HG03196 (cell line): ENCODE measurements around the gene PXDN.
"Not testable (repeated sequence)": the region's sequence is repeated elsewhere in the genome, so short reads cannot be mapped to it uniquely, and the experiment has no call there.

Source experiments
- ATAC-seq: cut with Tn5 transposase; IDR thresholded peaks from one replicate; pipeline ENCODE4 v1.9.1; 2021; ENCODE audit not compliant: unreplicated experiment

PXDN gene

DNA sequence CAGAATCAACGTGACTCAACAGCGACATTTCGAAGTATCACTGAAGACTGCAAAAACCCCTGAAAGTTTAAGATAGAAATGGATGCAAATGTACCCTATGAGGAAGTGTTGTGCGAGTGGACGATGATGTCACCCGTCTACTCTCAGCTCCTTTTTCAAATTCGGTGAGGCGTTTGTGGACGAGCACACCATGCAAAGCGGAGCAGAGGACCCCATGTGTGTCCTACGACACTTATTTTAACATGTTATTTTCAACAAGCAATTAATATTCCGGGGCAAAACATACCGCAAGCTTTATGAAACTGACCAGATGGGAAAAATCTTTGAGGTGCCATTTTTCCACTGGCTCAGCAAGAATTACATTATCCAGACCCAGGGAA lies 2.0 kb downstream of the PXDN start:
- ATAC-seq = no peak

DNA sequence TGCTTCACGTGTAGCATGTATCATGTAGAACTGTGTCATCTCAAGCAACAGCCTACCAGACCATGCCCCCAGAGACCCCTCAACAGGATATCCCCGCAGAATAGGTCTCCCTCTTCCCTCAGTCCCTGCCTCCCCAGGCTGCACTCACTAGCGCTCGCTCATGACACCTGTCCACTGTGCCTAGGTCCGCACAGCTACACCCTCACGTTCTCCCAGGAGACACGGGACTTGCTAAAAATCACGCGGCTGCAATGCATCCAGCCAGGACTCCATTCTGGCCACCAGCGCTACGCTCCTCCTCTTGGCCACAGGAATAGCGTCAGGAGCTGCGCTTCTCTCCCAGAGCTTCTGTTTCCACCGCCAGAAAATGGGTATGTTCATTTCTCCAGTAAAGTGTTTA lies 2.5 kb downstream of the PXDN start:
- ATAC-seq = no peak

DNA sequence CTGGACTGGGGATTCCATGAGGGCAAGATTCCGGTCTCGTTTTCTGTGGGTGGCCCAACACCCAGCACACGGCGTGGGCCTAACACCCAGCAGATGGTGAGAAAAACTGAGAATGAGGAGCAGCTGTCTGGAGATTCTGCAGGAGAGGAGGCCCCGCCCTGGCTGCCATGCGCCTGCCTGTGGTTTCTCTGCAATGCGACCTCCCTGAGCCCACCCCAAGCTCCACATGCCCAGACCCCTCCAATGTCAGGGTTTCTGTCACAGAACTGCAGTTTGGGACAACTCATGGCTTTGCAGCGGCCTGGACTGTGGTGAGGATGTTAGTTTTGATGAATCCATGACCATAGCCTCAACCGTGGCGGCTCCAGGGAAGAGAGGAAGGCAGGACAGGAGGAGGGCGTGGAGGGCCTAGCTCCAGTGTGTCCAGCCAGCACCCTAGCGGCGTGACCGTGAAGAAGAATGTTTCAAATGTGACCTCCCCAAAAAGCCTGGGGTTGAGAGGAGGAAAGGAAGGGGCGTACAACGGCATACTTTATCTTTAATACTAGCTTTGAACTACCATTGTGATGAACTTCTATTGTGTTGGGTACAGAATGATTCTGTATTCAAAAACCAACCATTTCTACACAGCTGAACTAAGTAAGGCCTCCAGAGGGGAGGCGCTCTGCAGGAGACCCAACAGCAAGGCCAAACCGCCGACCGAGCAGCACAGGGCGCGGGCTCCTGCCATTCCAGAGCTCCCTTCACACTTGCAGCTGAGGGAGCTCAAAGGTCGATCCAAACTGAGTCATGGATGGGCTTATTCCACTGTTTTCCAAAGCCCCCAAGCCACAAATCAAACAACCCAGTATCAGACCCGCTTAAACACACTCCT lies 3.4 kb downstream of the PXDN start:
- no peak for ATAC-seq

DNA sequence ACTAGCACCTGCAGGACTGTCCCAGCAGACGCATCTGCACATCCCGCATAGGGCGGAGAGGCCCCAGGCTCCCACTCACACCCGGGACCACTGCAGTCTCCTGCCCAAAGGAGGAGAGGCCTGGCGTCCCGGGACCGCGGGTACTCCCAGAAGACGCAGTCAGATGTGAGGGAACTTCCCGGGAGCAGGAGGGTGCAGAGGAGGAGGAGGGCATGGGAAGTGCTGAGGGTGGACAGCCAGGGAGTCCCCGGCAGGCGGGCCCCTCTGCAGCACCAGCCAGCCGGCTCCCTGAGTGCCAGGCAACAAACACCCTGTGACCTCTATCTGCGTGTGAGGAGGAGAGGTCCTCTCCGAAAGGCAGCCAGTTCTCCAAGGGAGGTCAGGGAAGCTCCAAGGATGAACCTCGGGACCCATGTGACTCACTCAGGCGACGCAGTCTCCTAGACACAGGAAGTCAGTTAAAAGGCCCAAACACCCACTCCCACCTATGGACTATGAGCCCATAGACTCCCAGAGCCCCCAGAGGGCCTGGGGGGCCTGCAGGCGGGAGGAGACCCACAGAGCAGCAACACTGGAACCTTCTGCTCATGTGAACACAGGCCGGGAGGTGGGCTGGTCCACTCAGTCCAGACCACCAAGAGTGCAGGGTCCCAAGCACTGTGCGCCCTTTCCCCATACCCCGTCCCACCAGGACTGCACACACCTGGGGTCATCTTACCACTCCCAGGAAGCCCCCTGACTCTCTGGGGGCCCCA lies 4.2 kb downstream of the PXDN start:
- ATAC-seq = no peak

DNA sequence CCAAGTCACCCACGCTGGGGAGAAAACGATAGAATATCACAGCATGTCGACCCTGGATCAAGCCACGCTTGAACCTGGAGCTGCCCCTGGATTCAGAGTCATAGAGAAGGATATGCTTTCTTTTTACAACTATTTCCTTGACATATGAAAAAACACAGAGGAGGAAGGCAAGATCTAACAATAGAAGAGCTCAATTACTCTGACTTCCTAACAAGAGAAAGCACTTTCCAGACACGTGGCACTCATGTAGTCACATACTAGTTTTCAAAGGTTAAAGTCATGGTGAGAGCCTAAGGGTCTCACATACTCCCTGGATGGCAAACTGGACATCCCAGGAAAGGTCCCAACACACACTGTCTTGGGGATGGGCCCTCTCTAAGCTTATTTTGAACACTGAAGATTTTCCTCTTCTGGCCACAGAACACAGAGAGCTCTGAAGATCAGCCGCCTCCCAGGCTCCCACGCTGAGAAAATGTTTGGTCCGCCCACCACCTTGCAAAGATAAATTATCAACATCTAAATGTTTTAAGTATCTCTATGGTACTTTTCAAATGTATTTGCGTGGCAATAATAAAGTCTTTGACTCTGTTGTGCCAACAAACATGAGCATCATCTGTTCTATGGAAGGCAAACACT lies 4.9 kb downstream of the PXDN start:
- ATAC-seq = no peak

DNA sequence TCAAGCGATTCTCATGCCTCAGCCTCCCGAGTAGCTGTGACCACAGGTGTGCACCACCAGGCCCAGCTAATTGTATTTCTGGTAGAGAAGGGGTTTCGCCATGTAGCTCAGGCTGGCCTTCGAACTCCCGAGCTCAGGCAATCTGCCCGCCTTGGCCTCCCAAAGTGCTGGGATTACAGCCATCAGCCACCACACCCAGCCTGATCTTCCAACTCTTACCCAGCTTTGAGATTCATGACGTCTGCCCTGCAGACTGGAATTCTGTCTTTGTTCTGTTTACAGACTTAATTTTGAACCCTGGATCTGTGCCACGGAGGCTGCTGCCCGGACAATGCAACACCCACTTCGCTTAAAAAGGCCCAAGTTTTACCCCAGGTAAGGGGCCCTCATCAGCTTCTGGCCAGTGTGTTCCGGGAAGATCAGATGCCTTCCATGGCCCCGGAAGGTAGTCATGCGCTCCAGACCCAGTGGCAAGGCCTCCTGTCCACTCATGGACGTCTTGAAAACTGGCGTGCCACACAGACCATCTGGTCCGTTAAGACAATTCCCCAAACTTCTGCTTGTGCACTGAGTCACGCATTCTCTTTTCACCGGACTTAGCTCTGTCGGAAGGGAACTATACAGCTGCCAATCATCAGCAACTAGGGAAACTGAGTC lies 5.5 kb downstream of the PXDN start:
- ATAC-seq = no peak

DNA sequence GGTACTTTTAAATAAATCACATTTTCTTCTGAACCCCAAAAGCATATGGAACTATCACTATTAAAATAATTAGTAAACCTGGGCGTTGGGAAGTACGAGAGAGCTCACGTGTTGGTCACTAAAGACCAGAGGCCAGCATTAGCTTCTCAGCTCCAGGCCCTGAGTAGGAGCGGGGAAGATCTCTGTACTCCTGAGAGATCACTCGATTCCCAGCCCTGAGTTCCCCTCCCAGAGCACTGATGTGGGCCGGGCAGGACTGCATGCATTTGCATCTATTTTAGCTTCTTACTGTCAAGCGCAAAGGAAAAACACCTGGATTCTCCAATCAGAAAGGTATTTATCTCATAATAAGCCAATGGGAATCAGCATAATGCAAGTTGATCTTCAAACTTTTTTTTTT lies 6.2 kb downstream of the PXDN start:
- ATAC-seq = no peak

DNA sequence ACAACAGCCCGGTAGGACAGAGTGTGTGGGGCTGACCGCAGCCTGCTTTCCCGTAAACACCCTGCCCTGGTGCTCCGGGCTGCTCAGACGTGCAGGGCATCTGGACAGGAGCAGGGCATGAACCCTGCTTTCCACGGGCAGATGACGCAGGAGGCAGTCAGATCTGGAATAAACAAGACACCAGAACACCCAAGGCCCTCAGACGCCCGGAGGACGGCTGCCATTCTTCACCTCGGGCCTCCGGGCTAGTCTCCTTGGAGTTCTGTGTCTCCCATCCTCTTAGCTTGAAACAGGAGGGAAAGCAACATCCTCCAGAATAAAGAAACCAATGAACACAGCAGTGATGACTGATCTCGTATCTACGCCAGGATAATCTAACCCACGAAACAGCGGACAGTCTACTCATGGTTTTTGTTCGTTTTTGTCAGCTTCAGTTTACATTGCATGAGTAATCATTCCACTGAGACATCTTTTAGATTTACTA lies 7.3 kb downstream of the PXDN start:
- no peak for ATAC-seq

DNA sequence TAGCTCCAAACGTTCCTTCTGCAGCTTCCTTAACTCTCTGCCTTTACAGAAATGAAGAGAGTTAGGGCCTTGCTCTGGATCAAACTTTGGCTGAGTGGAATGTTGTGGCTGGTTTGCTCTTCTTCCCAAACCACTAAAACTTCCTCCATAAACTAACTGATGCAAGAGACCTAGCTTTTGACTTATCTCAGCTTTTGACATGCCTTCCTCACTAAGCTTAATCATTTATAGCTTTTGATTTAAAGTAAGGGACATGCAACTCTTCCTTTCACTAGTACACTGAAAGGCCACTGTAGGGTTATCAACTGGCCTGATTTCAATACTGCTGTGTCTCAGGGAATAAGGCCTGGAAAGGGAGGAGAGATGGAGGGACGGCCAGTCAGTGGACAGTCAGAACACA lies 8.3 kb downstream of the PXDN start:
- no peak for ATAC-seq

DNA sequence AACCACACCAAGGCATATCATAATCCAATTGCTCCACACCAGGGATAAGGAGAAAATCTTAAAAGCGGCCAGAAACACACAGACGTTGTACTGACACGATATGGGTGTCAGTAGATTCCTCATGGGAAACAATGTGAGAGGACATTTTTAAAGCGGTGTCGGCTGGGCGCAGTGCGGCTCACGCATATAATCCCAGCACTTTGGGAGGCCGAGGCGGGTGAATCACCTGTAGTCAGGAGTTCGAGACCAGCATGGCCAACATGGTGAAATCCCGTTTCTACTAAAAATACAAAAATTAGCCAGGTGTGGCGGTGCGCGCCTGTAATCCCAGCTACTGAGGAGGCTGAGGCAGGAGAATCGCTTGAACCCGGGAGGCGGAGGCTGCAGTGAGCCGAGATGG lies 11.0 kb downstream of the PXDN start:
- not testable (repeated sequence) for ATAC-seq

DNA sequence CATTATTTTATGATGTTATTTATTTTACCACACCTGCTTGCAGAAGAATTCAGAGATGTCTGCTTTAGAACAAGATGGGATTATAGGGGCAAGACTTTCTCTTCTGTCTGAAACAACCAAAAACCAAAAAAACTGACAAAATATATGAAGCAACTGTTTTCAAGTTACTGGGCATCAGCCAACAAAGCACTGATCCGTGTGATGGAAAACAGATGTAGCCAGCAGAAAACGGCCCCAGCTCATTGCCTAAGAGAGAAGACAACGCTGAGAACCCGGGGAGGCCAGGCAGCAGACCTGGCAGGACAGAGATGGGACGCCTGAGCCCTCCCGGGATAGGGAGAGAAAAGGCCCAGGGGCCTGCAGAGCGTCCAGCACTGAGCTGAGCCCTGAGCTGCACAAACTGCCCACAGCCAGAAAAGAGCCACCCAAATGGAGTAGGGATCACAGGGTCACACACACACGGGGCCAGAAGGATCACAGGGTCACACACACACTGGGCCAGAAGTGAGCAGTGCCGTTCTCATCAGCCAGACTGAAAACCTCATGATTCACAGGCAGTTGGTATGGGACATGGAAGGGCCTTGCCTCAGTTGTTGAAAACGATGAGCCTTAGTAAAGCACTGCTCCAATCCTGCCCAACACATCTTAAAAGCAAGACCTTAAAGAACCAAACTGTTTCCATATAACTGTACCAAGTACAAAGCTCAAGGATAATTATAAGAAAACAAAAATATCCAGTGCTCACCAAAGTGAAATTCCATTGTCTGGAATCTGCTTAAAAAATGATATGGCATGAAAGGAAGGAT lies 12.1 kb downstream of the PXDN start:
- no peak for ATAC-seq

DNA sequence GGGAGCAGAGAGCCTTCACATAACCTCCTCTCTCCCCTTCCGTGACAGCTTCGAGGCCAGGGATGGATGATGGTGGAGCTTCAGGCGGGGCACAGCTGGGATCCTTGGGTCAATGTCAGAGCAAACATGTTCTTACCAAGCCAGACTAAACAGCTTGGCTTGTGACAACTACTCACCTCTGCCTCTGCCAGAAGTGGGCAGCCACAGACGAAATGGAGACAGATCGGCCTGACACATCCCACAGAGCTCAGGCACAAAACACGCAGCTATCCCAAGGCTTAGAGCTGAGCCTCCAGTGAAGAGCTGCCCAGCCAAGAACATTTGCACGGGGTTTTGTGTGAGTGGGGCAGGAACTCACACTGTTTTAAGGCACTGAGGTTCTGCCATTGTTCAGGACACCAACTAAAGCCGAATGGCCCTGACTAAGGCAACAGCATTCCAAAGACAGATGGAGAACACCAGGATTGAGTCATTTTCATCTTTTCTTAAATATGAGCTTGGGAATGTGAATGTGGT lies 12.8 kb downstream of the PXDN start:
- no peak for ATAC-seq

DNA sequence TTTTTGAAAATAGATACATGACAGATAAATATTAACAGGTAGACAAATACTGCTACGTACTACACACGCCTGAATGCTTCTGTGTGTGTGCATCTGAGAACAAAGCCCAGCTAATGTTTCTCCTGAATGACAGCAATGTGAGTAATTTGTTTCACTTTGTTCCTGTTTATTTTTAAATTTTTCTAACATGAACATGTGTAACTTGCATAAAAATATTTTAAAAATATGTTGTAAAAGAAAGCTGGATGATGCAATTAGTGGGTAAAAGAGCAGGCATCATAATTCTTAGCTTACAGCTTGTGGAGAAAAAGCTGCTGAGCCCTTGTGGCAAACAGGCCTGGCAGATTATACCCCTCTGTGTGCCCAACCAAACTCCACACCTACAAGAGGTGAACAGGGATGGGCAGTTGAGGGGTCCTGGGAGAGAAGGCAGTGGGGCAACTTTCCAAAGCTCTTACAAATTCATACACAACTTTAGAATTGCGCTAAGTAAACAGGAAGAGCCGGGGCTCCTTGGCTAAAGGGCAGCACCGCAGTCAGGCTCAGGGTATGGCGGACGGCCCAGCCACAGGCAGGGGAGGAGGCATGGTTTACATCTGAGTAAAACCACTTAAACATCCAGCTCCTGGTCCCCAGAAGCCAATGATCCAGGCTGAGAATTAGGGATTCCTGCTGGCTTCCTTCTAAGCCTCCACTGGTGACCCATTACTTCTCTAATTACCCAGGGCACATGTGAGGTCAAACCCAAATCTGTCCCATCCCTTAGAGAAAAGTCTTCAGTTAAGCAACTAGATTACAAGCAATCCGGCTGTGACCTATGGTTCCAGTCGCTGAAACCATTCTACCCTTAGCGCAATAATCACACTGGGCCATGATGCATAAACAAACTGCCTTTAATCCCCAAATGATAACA lies 14.0 kb downstream of the PXDN start:
- ATAC-seq = no peak

DNA sequence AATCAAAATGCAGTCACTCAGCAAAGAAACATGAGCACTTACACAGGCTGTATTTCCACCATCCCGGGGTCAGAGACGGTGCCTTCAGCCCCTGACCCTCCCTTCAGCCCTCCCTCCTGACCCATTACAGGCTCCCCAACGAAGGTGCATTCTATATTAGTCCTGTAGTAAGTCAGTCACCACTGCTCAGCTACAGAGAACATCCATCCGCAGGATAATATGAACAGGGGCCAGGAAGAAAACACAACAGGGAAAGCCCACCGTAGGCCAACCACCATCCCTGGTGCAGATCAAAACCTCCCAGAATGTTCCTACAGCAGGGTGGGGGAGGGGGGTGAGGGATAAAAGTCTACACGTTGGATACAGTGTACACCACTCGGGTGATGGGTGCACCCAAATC lies 15.1 kb downstream of the PXDN start:
- no peak for ATAC-seq

DNA sequence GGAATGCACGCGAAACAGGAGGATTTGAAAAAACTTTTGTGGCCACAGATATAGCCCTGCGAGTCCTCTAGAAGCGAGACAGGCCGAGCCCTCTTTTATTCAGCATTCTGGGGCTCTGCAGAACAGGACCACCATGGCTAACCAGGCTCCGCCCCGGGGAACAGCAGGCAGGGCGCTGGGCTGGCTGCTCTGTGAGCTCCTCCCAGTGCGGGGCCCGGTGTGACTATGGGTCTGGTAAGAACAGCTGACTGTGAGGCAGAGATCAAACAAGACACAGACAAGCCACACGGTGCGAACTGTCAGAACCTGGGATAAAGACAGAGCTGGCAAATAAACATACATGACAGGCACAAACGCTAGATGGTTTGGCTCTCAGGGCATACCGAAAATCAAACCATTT lies 15.5 kb downstream of the PXDN start:
- no peak for ATAC-seq

DNA sequence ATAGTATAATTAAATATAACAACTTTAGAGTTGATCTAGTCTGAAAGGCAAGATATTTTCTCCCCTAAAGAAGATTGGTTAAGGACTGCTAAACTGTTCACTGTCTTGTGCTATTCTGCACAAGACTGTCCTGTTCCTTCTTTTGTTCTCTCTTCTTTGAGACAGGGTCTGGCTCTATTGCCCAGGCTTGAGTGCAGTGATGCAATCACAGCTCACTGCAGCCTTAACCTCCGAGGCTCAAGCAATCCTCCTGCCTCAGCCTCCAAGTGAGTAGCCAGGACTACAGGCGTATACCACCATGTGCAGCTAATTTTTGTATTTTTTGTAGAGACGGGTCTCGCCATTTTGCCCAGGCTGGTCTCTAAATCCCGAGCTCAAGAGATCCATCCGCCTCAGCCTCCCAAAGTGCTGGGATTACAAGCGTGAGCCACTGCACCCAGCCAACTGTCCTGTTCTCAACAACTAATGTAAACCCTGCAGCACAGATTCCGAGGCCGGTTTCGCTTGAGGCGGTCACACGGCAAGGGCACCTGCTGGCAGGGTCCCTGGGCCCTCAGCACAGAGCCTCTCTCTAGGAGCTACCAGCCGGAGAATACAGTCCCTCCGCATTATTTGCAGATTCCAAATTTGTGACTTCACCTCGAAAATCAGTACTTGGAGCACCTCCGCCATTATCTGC lies 16.4 kb downstream of the PXDN start:
- no peak for ATAC-seq

DNA sequence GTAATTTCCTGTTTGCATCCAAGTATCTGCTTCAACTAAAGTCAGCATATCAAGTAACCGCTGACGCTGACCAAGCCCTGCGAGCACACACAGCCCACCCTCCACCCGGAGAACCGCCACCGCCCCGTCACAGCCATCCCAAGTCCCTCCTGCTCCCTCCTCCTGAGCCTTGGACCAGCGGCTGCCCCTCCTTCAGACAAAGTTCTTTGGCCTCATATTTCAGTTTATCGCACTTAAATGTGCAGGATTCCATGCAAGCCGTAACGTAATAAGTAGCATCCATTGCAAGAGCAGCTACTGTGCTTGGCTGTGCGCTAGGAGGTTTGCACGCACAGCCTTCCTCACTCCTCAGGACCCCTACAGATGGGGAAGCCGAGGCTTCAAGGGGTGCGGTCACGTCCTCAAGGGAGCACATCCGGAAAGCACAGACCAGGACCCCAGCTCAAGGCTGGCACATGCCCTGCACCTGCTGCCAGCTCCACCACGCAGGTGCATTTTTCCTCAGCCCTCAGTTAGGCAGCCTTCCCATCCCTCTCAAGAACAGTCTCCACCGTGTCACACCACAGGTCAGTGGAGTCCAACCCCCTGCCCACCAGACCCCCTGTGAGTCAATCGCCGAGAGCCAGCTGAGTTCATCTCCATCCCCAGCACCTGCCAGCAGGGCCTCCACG lies 17.1 kb downstream of the PXDN start:
- no peak for ATAC-seq

DNA sequence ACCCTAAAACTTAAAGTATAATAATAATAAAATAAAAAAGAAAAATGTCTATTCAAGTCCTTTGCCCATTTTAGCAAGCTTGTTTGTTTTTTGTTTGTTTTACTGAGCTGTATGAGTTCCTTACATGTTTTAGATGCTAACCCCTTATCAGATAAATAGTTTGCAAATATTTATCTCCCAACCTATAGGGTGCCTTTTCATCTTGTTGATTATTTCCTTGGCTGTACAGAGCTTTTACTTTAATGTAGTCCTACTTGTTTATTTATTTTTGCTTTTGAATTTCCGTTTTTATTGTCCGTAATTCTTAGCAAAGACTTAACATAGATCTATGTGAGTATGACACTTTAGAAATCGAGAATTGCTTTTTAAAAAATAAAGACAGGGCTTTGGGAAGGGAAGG lies 17.8 kb downstream of the PXDN start:
- no peak for ATAC-seq
